ENCODE measurements around the gene DCLRE1B. TPM values are rescaled to one million over a fixed set of nuclear protein-coding genes. Genes with fewer than 3 reads are reported as not detected.

The DCLRE1B gene
- total and polyA plus RNA-seq, 9 of the 15 experiments (the other 6 are each of a cell fraction or from before 2014, with no cell fraction given): 10.6 to 28.8 (median 17.2) TPM

DNA sequence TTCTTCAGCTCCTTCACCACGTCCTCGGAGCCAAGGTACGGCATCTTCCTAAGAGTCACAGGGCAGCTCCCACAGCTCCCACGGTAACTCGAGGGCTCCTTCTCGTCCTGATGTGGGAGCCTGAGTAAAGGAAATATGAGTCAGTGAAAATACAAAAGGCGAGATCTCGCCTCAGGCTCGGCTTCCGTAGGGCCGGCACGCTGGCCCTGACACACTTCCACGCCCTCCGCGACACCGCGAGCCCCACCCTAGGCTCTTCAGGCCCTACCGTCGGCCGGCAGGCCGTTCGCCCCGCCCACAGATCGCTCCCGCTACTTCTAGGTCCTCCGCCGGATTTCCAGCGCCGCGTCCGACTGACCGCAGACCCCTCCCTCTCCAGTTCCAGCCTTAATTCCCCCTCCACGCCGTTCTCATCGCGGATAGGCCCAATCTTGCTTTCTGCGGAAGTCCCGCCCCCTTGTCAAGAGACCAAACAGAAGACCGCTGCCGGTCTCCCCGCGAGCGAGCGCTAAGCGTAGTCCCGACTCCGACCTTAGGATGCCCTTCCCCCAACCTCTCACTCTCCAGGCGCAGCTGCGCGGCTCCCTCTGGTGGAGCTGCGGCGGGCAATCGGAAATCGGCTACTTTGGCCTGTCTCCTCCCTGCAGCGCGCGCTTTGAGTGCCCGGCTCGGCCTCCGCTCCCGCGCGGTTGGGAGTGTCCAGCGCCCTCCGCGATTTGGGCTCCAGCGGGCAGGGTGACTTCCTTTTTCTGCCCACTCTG, at the start of gene DCLRE1B, which contains the start of gene AP4B1 (continued):
- TF ChIP-seq IRF1 (CRISPR knock-in tag; IDR thresholded peaks at IDR 0.05; ENCODE audit: borderline replicate concordance) (no peak), KDM4B (IDR thresholded peaks at IDR 0.05; ENCODE audit: borderline replicate concordance in 2 of 2, low read depth in 1 of 2) (0 out of 4 replicates have a peak, but pooled peaks of 1 of the 2 experiments have one; percentile 65), SMAD4 (CRISPR knock-in tag; conservative IDR thresholded peaks at IDR 0.05) (peak; percentile 88), RBFOX2 (IDR thresholded peaks at IDR 0.05; ENCODE audit: low read depth, low read length) (peak; percentile 89), MXI1 (IDR thresholded peaks at IDR 0.05; ENCODE audit: low read depth, low read length) (no peak; the same call in 1 of the 2 replicates), SMARCB1 (IDR thresholded peaks at IDR 0.05; ENCODE audit: insufficient read length, low read depth) (no peak), EWSR1 (IDR thresholded peaks at IDR 0.05; ENCODE audit: borderline replicate concordance, low read depth, partially characterized antibody) (no peak), STAT5A (IDR thresholded peaks at IDR 0.05; ENCODE audit: borderline replicate concordance, low read length) (0 out of 2 replicates have a peak, but pooled peaks have one; percentile 39), FOXJ2 (tag; IDR thresholded peaks at IDR 0.05) (peak; percentile 85), ZNF76 (CRISPR knock-in tag; IDR thresholded peaks at IDR 0.05; ENCODE audit: borderline replicate concordance) (no peak), CTBP1 (IDR thresholded peaks at IDR 0.05; ENCODE audit: borderline replicate concordance) (peak; percentile 98), CEBPZ (IDR thresholded peaks at IDR 0.05; ENCODE audit: borderline replicate concordance, low read depth, low read length) (peak; percentile 49; the same call in 1 of the 2 replicates), MCM2 (IDR thresholded peaks at IDR 0.05; ENCODE audit: low read depth) (no peak), ARID2 (IDR thresholded peaks at IDR 0.05) (0 out of 2 replicates have a peak, but pooled peaks have one; percentile 29)
- TF ChIP-seq, protein P1, sequence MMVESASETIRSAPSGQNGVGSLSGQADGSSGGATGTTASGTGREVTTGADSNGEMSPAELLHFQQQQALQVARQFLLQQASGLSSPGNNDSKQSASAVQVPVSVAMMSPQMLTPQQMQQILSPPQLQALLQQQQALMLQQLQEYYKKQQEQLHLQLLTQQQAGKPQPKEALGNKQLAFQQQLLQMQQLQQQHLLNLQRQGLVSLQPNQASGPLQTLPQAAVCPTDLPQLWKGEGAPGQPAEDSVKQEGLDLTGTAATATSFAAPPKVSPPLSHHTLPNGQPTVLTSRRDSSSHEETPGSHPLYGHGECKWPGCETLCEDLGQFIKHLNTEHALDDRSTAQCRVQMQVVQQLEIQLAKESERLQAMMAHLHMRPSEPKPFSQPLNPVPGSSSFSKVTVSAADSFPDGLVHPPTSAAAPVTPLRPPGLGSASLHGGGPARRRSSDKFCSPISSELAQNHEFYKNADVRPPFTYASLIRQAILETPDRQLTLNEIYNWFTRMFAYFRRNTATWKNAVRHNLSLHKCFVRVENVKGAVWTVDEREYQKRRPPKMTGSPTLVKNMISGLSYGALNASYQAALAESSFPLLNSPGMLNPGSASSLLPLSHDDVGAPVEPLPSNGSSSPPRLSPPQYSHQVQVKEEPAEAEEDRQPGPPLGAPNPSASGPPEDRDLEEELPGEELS (CRISPR knock-in tag; IDR thresholded peaks at IDR 0.05; ENCODE audit: borderline replicate concordance): no peak; the same call in 1 of the 2 replicates
- TF ChIP-seq, protein P2, sequence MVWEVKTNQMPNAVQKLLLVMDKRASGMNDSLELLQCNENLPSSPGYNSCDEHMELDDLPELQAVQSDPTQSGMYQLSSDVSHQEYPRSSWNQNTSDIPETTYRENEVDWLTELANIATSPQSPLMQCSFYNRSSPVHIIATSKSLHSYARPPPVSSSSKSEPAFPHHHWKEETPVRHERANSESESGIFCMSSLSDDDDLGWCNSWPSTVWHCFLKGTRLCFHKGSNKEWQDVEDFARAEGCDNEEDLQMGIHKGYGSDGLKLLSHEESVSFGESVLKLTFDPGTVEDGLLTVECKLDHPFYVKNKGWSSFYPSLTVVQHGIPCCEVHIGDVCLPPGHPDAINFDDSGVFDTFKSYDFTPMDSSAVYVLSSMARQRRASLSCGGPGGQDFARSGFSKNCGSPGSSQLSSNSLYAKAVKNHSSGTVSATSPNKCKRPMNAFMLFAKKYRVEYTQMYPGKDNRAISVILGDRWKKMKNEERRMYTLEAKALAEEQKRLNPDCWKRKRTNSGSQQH (CRISPR knock-in tag; IDR thresholded peaks at IDR 0.05): no peak

Measured in K562 (cell line).